ENCODE data around the gene RNF220. TPM values are rescaled to one million over a fixed set of nuclear protein-coding genes. Genes with fewer than 3 reads are reported as not detected.

The RNF220 gene
- polyA plus RNA-seq, 1 donor (not counting 4 experiments of a cell fraction or from before 2014, with no cell fraction given): 42.7 TPM

- DNase-seq (ENCODE audit: low read depth, low spot score) (no peak), FAIRE-seq (no peak)
- dilution Hi-C loops (cut with MboI; ENCODE audit: extremely low pct_ligation_motif_present, low sequenced_read_pairs): no loop called here
- Histone ChIP-seq H3K79me2 (ENCODE audit: control insufficient read depth, insufficient read depth, low read length) (no peaks in the 10 kb centered on the region), H4K20me1 (ENCODE audit: control insufficient read depth, extremely low read depth, insufficient read depth, low read length) (no peaks in the 10 kb centered on the region), H3K9ac (ENCODE audit: control insufficient read depth, extremely low read depth, insufficient read depth, low read length) (no peak overlapping the region), H3K9me3 (ENCODE audit: control insufficient read depth, low read depth, low read length) (no peaks in the 10 kb centered on the region), H3K27ac (ENCODE audit: control insufficient read depth, insufficient read depth, low read length) (no peak overlapping the region), H3K4me3 (ENCODE audit: control insufficient read depth in 2 of 3, extremely low read depth in 1 of 3, insufficient read depth in 2 of 3, low read depth in 1 of 3, low read length in 3 of 3) (no peak overlapping the region), H3K9me1 (ENCODE audit: control insufficient read depth, extremely low read depth, insufficient read depth, low read length) (no peaks in the 10 kb centered on the region), H3K36me3 (ENCODE audit: control insufficient read depth in 2 of 2, extremely low read depth in 1 of 2, insufficient read depth in 2 of 2, low read length in 2 of 2) (no peaks in the 10 kb centered on the region), H3K27me3 (ENCODE audit: control insufficient read depth, extremely low read depth, insufficient read depth, low read length) (no peaks in the 10 kb centered on the region), H3K4me2 (ENCODE audit: control insufficient read depth, extremely low read depth, insufficient read depth, low read depth, low read length) (no peak overlapping the region), H3K4me1 (ENCODE audit: control insufficient read depth, extremely low read depth, insufficient read depth, low read length) (peaks cover 33% of the 10 kb centered on the region), H2AFZ (ENCODE audit: control insufficient read depth, low read length) (no peak overlapping the region)
- TF ChIP-seq EZH2 (IDR thresholded peaks at IDR 0.05; ENCODE audit: low read length): no peak
- TF ChIP-seq, protein P1, sequence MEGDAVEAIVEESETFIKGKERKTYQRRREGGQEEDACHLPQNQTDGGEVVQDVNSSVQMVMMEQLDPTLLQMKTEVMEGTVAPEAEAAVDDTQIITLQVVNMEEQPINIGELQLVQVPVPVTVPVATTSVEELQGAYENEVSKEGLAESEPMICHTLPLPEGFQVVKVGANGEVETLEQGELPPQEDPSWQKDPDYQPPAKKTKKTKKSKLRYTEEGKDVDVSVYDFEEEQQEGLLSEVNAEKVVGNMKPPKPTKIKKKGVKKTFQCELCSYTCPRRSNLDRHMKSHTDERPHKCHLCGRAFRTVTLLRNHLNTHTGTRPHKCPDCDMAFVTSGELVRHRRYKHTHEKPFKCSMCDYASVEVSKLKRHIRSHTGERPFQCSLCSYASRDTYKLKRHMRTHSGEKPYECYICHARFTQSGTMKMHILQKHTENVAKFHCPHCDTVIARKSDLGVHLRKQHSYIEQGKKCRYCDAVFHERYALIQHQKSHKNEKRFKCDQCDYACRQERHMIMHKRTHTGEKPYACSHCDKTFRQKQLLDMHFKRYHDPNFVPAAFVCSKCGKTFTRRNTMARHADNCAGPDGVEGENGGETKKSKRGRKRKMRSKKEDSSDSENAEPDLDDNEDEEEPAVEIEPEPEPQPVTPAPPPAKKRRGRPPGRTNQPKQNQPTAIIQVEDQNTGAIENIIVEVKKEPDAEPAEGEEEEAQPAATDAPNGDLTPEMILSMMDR (optimal IDR thresholded peaks at IDR 0.05 in 1 of 3, IDR thresholded peaks at IDR 0.05 in 1 of 3, conservative IDR thresholded peaks at IDR 0.05 in 1 of 3; ENCODE audit: extremely low read depth in 1 of 3, insufficient read depth in 2 of 3, low read length in 3 of 3): no peak
Observed at GRCh38 chr1:44549510-44549909, 144.5 kb downstream of the RNF220 start.

DNA sequence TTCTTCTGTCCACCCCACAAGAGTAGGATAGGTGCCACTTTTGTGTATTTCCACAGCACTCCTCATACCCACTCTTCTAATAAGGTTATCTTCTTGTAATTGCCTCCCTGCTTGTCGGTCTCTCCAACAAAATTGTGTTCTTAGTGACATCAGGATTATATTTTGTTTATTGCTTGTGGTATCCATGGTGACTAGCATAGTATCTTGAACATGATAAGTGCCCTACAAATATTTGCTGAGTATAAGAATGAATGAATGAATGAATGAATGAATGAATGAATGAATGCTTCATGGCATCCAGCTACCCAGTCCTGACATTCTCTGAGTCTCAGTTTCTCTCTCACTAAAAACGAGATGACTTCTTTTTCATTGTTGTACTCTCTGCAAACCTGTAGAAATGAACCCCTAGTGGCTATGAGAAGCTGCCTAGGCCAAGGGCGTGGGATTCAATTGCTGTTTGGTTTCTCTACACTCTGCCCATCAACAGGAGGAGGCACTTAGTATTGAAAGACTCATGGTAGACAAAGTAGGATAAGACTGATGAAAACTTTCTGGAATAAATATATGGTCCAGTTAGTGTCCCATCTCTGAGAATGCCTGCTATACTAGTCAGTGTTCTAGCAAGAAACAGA, 148.2 kb downstream of the RNF220 start:
- Histone ChIP-seq H3K9me3 (ENCODE audit: control insufficient read depth, low read depth, low read length) (no peaks in the 10 kb centered on the region), H3K9me1 (ENCODE audit: control insufficient read depth, extremely low read depth, insufficient read depth, low read length) (no peaks in the 10 kb centered on the region), H3K4me1 (ENCODE audit: control insufficient read depth, extremely low read depth, insufficient read depth, low read length) (peaks cover 37% of the 10 kb centered on the region), H2AFZ (ENCODE audit: control insufficient read depth, low read length) (peak overlapping the region; percentile 60), H3K9ac (ENCODE audit: control insufficient read depth, extremely low read depth, insufficient read depth, low read length) (peak overlapping the region; percentile 62), H3K79me2 (ENCODE audit: control insufficient read depth, insufficient read depth, low read length) (no peaks in the 10 kb centered on the region), H3K27ac (ENCODE audit: control insufficient read depth, insufficient read depth, low read length) (peak overlapping the region; percentile 77), H3K4me2 (ENCODE audit: control insufficient read depth, extremely low read depth, insufficient read depth, low read depth, low read length) (peak overlapping the region; percentile 78), H3K36me3 (ENCODE audit: control insufficient read depth in 2 of 2, extremely low read depth in 1 of 2, insufficient read depth in 2 of 2, low read length in 2 of 2) (no peaks in the 10 kb centered on the region), H4K20me1 (ENCODE audit: control insufficient read depth, extremely low read depth, insufficient read depth, low read length) (no peaks in the 10 kb centered on the region), H3K27me3 (ENCODE audit: control insufficient read depth, extremely low read depth, insufficient read depth, low read length) (no peaks in the 10 kb centered on the region), H3K4me3 (ENCODE audit: control insufficient read depth in 2 of 3, extremely low read depth in 1 of 3, insufficient read depth in 2 of 3, low read depth in 1 of 3, low read length in 3 of 3) (peak overlapping the region in 1 of 3 experiments; percentile 53)
- no peak for TF ChIP-seq EZH2 (IDR thresholded peaks at IDR 0.05; ENCODE audit: low read length)
- TF ChIP-seq, protein P1 (optimal IDR thresholded peaks at IDR 0.05 in 1 of 3, IDR thresholded peaks at IDR 0.05 in 1 of 3, conservative IDR thresholded peaks at IDR 0.05 in 1 of 3; ENCODE audit: extremely low read depth in 1 of 3, insufficient read depth in 2 of 3, low read length in 3 of 3): no peak
- FAIRE-seq: no peak
- dilution Hi-C loops (cut with MboI; ENCODE audit: extremely low pct_ligation_motif_present, low sequenced_read_pairs): no loop called here
- DNase-seq (ENCODE audit: low read depth, low spot score): no peak
